WTC11 (cell line): ENCODE measurements around the gene PLXDC2. TPM values are rescaled to one million over a fixed set of nuclear protein-coding genes. Genes with fewer than 3 reads are reported as not detected.

Experiments
- ATAC-seq: fragments of 200-7000 bp; cut with Tn5 transposase; 2 replicates; pipeline ENCODE4 v1.10.0; 2021; ENCODE audit warnings: mild to moderate bottlenecking, moderate library complexity
- CTCF ChIA-PET: fragments of 300-600 bp; sonication (Branson Sonifier 250); formaldehyde crosslinking; loops from one replicate; lab custom pipeline; 2021; ENCODE audit warnings: antibody characterized with exemption; lab: Charles Lee
- POLR2A ChIA-PET: fragments of 350-600 bp; sonication (Branson Sonifier 250); formaldehyde crosslinking; loops from one replicate; lab custom pipeline; 2021; ENCODE audit warnings: antibody characterized with exemption; lab: Charles Lee
- DNase-seq: peaks from one replicate; pipeline ENCODE4 v3.0.0; 2021; ENCODE audit warnings: low spot score
- H3K27ac Mint-ChIP-seq: 2 replicates; pipeline ENCODE4 v1.8.0; 2021; ENCODE audit warnings: mixed read lengths
- H3K27me3 Mint-ChIP-seq: 2 replicates; pipeline ENCODE4 v1.8.0; 2021; ENCODE audit warnings: low read depth, mild to moderate bottlenecking, moderate library complexity, mixed read lengths
- H3K36me3 Mint-ChIP-seq: 2 replicates; pipeline ENCODE4 v1.8.0; 2021; ENCODE audit warnings: mixed read lengths
- H3K4me1 Mint-ChIP-seq: 2 replicates; pipeline ENCODE4 v1.8.0; 2022; ENCODE audit warnings: mixed read lengths
- H3K4me3 Mint-ChIP-seq: 2 replicates; pipeline ENCODE4 v1.8.0; 2021; ENCODE audit warnings: mild to moderate bottlenecking, moderate library complexity, mixed read lengths
- H3K9me3 Mint-ChIP-seq: 2 replicates; pipeline ENCODE4 v1.8.0; 2021; ENCODE audit warnings: mixed read lengths
- ETV6 ChIP-seq: sonication (generic); formaldehyde crosslinking; IDR thresholded peaks from 2 replicates; pipeline ENCODE4 v1.8.1; 2022; ENCODE audit warnings: mild to moderate bottlenecking, missing genetic modification reagents
- FOXK1 ChIP-seq: sonication (generic); formaldehyde crosslinking; IDR thresholded peaks from 2 replicates; pipeline ENCODE4 v1.8.0; 2022; ENCODE audit warnings: mild to moderate bottlenecking, moderate library complexity, missing genetic modification reagents
- FOXP1 ChIP-seq: sonication (generic); formaldehyde crosslinking; IDR thresholded peaks from 2 replicates; pipeline ENCODE4 v1.8.0; 2022; ENCODE audit warnings: missing genetic modification reagents, mild to moderate bottlenecking, moderate library complexity, borderline replicate concordance
- JUN ChIP-seq: sonication (generic); formaldehyde crosslinking; IDR thresholded peaks from 2 replicates; pipeline ENCODE4 v1.8.0; 2023; ENCODE audit warnings: mild to moderate bottlenecking, missing genetic modification reagents
- KAT7 ChIP-seq: sonication (generic); formaldehyde crosslinking; IDR thresholded peaks from 2 replicates; pipeline ENCODE4 v1.8.1; 2023; ENCODE audit warnings: missing genetic modification reagents, mild to moderate bottlenecking, borderline replicate concordance
- MXD4 ChIP-seq: fragments of 250-450 bp; sonication (Bioruptor Pico); IDR thresholded peaks from 2 replicates; pipeline ENCODE4 v1.8.0; 2021; ENCODE audit warnings: mild to moderate bottlenecking, moderate library complexity, borderline replicate concordance
- MYBL2 ChIP-seq: sonication (generic); formaldehyde crosslinking; IDR thresholded peaks from 2 replicates; pipeline ENCODE4 v1.8.1; 2023; ENCODE audit warnings: mild to moderate bottlenecking, moderate library complexity, missing genetic modification reagents
- PRRX2 ChIP-seq: fragments of 250-450 bp; sonication (Bioruptor Pico); IDR thresholded peaks from 2 replicates; pipeline ENCODE4 v1.8.0; 2021; ENCODE audit warnings: mild to moderate bottlenecking
- SOX15 ChIP-seq: fragments of 250-450 bp; sonication (Bioruptor Pico); IDR thresholded peaks from 2 replicates; pipeline ENCODE4 v1.9.0; 2021; ENCODE audit warnings: mild to moderate bottlenecking
- TCF7 ChIP-seq: sonication (generic); formaldehyde crosslinking; IDR thresholded peaks from 2 replicates; pipeline ENCODE4 v1.8.0; 2022; ENCODE audit warnings: mild to moderate bottlenecking, low read depth, missing genetic modification reagents, moderate library complexity
- TP53 ChIP-seq: sonication (generic); formaldehyde crosslinking; IDR thresholded peaks from 2 replicates; pipeline ENCODE4 v1.8.1; 2023; ENCODE audit warnings: mild to moderate bottlenecking, missing genetic modification reagents
- ZNF396 ChIP-seq: fragments of 250-450 bp; sonication (Bioruptor Pico); IDR thresholded peaks from 2 replicates; pipeline ENCODE4 v1.8.0; 2021; ENCODE audit warnings: mild to moderate bottlenecking, moderate library complexity, borderline replicate concordance
- ZNF423 ChIP-seq: fragments of 250-450 bp; sonication (Bioruptor Pico); IDR thresholded peaks from 2 replicates; pipeline ENCODE4 v2.1.2; 2022; ENCODE audit warnings: mild to moderate bottlenecking, moderate library complexity
- total RNA-seq: library from RNA; stranded (reverse); gene quantifications from 3 replicates; pipeline ENCODE4 v1.2.3, GENCODE V29; 2021
- TF ChIP-seq, protein P1 (sequence below): sonication (generic); formaldehyde crosslinking; IDR thresholded peaks from 2 replicates; pipeline ENCODE4 v1.8.0; 2023; ENCODE audit warnings: missing genetic modification reagents
- TF ChIP-seq, protein P2 (sequence below): fragments of 250-450 bp; sonication (Bioruptor Pico); IDR thresholded peaks from 2 replicates; pipeline ENCODE4 v2.1.2; 2022; ENCODE audit warnings: mild to moderate bottlenecking, moderate library complexity
- TF ChIP-seq, protein P3 (sequence below): sonication (generic); formaldehyde crosslinking; IDR thresholded peaks from 2 replicates; pipeline ENCODE4 v1.8.1; 2022; ENCODE audit warnings: mild to moderate bottlenecking, missing genetic modification reagents, moderate library complexity, borderline replicate concordance
- TF ChIP-seq, protein P4 (sequence below): sonication (generic); formaldehyde crosslinking; IDR thresholded peaks from 2 replicates; pipeline ENCODE4 v1.8.1; 2023; ENCODE audit warnings: mild to moderate bottlenecking, missing genetic modification reagents, borderline replicate concordance
- TF ChIP-seq, protein P5 (sequence below): sonication (generic); formaldehyde crosslinking; conservative IDR thresholded peaks from 2 replicates; pipeline ENCODE4 v1.8.1; 2022; ENCODE audit warnings: mild to moderate bottlenecking, missing genetic modification reagents
- TF ChIP-seq, protein P6 (sequence below): sonication (generic); formaldehyde crosslinking; IDR thresholded peaks from 2 replicates; pipeline ENCODE4 v1.8.0; 2022; ENCODE audit warnings: mild to moderate bottlenecking, missing genetic modification reagents
- TF ChIP-seq, protein P7 (sequence below): sonication (generic); formaldehyde crosslinking; conservative IDR thresholded peaks from 2 replicates; pipeline ENCODE4 v1.8.1; 2023; ENCODE audit warnings: mild to moderate bottlenecking, low read depth, missing genetic modification reagents, moderate library complexity
- TF ChIP-seq, protein P8 (sequence below): fragments of 250-450 bp; sonication (Bioruptor Pico); IDR thresholded peaks from 2 replicates; pipeline ENCODE4 v1.9.0; 2021; ENCODE audit warnings: mild to moderate bottlenecking, borderline replicate concordance

PLXDC2 gene
- total RNA-seq, 1 experiment from 2014 or later = 31.7 TPM

DNA sequence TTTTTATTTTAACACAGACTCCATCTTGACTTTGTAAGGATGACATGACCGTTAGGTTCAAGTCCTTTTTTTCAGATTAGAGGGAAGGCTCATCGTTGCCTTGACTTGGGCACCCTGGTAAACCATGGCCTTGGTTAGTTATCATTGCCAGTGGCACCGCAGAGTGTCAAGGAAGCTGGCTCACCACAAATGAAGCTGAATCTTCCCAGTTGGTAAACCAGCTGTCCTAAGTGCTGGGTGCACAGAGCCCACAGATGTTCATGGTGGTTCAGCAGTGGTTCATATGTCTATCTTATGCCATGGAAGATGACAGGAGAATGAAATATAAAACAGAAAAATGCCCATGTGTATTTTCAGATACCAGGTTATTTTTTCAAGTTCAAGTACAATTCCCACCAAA, 273.6 kb downstream of the PLXDC2 start (continued):
- TF ChIP-seq, protein P1, sequence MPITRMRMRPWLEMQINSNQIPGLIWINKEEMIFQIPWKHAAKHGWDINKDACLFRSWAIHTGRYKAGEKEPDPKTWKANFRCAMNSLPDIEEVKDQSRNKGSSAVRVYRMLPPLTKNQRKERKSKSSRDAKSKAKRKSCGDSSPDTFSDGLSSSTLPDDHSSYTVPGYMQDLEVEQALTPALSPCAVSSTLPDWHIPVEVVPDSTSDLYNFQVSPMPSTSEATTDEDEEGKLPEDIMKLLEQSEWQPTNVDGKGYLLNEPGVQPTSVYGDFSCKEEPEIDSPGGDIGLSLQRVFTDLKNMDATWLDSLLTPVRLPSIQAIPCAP (CRISPR knock-in tag) = no peak
- no peak for TF ChIP-seq FOXK1 (CRISPR knock-in tag)
- no peak for TF ChIP-seq KAT7 (CRISPR knock-in tag)
- TF ChIP-seq, protein P2, sequence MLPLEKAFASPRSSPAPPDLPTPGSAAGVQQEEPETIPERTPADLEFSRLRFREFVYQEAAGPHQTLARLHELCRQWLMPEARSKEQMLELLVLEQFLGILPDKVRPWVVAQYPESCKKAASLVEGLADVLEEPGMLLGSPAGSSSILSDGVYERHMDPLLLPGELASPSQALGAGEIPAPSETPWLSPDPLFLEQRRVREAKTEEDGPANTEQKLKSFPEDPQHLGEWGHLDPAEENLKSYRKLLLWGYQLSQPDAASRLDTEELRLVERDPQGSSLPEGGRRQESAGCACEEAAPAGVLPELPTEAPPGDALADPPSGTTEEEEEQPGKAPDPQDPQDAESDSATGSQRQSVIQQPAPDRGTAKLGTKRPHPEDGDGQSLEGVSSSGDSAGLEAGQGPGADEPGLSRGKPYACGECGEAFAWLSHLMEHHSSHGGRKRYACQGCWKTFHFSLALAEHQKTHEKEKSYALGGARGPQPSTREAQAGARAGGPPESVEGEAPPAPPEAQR = no peak
- TF ChIP-seq, protein P3, sequence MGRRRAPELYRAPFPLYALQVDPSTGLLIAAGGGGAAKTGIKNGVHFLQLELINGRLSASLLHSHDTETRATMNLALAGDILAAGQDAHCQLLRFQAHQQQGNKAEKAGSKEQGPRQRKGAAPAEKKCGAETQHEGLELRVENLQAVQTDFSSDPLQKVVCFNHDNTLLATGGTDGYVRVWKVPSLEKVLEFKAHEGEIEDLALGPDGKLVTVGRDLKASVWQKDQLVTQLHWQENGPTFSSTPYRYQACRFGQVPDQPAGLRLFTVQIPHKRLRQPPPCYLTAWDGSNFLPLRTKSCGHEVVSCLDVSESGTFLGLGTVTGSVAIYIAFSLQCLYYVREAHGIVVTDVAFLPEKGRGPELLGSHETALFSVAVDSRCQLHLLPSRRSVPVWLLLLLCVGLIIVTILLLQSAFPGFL (CRISPR knock-in tag) = no peak
- TF ChIP-seq TP53 = no peak
- no peak for TF ChIP-seq TCF7 (CRISPR knock-in tag)
- no peak for TF ChIP-seq ZNF396
- no peak for TF ChIP-seq SOX15
- TF ChIP-seq, protein P4, sequence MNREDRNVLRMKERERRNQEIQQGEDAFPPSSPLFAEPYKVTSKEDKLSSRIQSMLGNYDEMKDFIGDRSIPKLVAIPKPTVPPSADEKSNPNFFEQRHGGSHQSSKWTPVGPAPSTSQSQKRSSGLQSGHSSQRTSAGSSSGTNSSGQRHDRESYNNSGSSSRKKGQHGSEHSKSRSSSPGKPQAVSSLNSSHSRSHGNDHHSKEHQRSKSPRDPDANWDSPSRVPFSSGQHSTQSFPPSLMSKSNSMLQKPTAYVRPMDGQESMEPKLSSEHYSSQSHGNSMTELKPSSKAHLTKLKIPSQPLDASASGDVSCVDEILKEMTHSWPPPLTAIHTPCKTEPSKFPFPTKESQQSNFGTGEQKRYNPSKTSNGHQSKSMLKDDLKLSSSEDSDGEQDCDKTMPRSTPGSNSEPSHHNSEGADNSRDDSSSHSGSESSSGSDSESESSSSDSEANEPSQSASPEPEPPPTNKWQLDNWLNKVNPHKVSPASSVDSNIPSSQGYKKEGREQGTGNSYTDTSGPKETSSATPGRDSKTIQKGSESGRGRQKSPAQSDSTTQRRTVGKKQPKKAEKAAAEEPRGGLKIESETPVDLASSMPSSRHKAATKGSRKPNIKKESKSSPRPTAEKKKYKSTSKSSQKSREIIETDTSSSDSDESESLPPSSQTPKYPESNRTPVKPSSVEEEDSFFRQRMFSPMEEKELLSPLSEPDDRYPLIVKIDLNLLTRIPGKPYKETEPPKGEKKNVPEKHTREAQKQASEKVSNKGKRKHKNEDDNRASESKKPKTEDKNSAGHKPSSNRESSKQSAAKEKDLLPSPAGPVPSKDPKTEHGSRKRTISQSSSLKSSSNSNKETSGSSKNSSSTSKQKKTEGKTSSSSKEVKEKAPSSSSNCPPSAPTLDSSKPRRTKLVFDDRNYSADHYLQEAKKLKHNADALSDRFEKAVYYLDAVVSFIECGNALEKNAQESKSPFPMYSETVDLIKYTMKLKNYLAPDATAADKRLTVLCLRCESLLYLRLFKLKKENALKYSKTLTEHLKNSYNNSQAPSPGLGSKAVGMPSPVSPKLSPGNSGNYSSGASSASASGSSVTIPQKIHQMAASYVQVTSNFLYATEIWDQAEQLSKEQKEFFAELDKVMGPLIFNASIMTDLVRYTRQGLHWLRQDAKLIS (CRISPR knock-in tag) = no peak
- TF ChIP-seq, protein P5, sequence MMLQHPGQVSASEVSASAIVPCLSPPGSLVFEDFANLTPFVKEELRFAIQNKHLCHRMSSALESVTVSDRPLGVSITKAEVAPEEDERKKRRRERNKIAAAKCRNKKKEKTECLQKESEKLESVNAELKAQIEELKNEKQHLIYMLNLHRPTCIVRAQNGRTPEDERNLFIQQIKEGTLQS (CRISPR knock-in tag) = no peak
- TF ChIP-seq MYBL2 (CRISPR knock-in tag) = no peak
- TF ChIP-seq, protein P6, sequence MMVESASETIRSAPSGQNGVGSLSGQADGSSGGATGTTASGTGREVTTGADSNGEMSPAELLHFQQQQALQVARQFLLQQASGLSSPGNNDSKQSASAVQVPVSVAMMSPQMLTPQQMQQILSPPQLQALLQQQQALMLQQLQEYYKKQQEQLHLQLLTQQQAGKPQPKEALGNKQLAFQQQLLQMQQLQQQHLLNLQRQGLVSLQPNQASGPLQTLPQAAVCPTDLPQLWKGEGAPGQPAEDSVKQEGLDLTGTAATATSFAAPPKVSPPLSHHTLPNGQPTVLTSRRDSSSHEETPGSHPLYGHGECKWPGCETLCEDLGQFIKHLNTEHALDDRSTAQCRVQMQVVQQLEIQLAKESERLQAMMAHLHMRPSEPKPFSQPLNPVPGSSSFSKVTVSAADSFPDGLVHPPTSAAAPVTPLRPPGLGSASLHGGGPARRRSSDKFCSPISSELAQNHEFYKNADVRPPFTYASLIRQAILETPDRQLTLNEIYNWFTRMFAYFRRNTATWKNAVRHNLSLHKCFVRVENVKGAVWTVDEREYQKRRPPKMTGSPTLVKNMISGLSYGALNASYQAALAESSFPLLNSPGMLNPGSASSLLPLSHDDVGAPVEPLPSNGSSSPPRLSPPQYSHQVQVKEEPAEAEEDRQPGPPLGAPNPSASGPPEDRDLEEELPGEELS = no peak

DNA sequence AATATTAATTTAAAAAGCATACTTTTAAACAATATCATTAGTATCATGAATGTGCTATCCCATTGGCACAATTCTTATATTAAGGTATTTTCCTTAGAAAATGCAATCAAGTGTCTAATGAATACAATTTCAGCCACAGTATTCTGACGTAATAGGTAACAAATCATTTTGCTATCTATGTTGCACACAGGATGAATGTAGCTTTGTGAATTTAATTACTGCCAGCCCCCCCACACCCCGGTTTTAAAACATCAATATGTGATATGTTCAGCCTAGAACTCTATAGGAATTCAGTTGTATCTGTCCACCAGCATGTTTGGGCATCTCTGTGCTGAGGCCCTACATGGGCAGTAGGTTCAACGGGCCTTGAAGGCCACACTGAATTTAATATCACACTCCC, 274.6 kb downstream of the PLXDC2 start:
- ATAC-seq (no peak), DNase-seq (no peak)
- H3K27me3 Mint-ChIP-seq = no peaks in the 10 kb centered on the region
- H3K36me3 Mint-ChIP-seq = peaks cover 10% of the 10 kb centered on the region
- no peak overlapping the region for H3K4me3 Mint-ChIP-seq
- H3K9me3 Mint-ChIP-seq = peaks cover 7% of the 10 kb centered on the region
- ChIA-PET POLR2A (no interaction called here), CTCF (no interaction called here)
- peaks cover 9% of the 10 kb centered on the region for H3K4me1 Mint-ChIP-seq
- H3K27ac Mint-ChIP-seq = no peak overlapping the region
- TF ChIP-seq ZNF423 (CRISPR knock-in tag) = no peak
- TF ChIP-seq, protein P7, sequence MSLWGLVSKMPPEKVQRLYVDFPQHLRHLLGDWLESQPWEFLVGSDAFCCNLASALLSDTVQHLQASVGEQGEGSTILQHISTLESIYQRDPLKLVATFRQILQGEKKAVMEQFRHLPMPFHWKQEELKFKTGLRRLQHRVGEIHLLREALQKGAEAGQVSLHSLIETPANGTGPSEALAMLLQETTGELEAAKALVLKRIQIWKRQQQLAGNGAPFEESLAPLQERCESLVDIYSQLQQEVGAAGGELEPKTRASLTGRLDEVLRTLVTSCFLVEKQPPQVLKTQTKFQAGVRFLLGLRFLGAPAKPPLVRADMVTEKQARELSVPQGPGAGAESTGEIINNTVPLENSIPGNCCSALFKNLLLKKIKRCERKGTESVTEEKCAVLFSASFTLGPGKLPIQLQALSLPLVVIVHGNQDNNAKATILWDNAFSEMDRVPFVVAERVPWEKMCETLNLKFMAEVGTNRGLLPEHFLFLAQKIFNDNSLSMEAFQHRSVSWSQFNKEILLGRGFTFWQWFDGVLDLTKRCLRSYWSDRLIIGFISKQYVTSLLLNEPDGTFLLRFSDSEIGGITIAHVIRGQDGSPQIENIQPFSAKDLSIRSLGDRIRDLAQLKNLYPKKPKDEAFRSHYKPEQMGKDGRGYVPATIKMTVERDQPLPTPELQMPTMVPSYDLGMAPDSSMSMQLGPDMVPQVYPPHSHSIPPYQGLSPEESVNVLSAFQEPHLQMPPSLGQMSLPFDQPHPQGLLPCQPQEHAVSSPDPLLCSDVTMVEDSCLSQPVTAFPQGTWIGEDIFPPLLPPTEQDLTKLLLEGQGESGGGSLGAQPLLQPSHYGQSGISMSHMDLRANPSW (CRISPR knock-in tag) = no peak
- no peak for TF ChIP-seq MXD4 (CRISPR knock-in tag)
- no peak for TF ChIP-seq ETV6
- TF ChIP-seq, protein P8, sequence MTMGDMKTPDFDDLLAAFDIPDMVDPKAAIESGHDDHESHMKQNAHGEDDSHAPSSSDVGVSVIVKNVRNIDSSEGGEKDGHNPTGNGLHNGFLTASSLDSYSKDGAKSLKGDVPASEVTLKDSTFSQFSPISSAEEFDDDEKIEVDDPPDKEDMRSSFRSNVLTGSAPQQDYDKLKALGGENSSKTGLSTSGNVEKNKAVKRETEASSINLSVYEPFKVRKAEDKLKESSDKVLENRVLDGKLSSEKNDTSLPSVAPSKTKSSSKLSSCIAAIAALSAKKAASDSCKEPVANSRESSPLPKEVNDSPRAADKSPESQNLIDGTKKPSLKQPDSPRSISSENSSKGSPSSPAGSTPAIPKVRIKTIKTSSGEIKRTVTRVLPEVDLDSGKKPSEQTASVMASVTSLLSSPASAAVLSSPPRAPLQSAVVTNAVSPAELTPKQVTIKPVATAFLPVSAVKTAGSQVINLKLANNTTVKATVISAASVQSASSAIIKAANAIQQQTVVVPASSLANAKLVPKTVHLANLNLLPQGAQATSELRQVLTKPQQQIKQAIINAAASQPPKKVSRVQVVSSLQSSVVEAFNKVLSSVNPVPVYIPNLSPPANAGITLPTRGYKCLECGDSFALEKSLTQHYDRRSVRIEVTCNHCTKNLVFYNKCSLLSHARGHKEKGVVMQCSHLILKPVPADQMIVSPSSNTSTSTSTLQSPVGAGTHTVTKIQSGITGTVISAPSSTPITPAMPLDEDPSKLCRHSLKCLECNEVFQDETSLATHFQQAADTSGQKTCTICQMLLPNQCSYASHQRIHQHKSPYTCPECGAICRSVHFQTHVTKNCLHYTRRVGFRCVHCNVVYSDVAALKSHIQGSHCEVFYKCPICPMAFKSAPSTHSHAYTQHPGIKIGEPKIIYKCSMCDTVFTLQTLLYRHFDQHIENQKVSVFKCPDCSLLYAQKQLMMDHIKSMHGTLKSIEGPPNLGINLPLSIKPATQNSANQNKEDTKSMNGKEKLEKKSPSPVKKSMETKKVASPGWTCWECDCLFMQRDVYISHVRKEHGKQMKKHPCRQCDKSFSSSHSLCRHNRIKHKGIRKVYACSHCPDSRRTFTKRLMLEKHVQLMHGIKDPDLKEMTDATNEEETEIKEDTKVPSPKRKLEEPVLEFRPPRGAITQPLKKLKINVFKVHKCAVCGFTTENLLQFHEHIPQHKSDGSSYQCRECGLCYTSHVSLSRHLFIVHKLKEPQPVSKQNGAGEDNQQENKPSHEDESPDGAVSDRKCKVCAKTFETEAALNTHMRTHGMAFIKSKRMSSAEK (CRISPR knock-in tag) = no peak
- no peak for TF ChIP-seq TCF7 (CRISPR knock-in tag)
- no peak for TF ChIP-seq FOXP1 (CRISPR knock-in tag)
- no peak for TF ChIP-seq PRRX2 (CRISPR knock-in tag)
- no peak for TF ChIP-seq JUN (CRISPR knock-in tag)
